HG02571 (cell line): ENCODE measurements around the gene SLC35D3.
"Not testable (repeated sequence)": the region's sequence is repeated elsewhere in the genome, so short reads cannot be mapped to it uniquely, and the experiment has no call there.

Experiments used
- ATAC-seq: cut with Tn5 transposase; IDR thresholded peaks from one replicate; pipeline ENCODE4 v1.9.1; 2021; ENCODE audit warnings: mild to moderate bottlenecking, moderate library complexity; ENCODE audit not compliant: unreplicated experiment

Gene SLC35D3

GRCh38 chr6:136963259-136963658 is 41.2 kb downstream of the SLC35D3 start:
- ATAC-seq = no peak

GRCh38 chr6:136964398-136964797 is 42.3 kb downstream of the SLC35D3 start:
- no peak for ATAC-seq

GRCh38 chr6:136967876-136968752 is 46.0 kb downstream of the SLC35D3 start:
- peak; percentile 91 for ATAC-seq

- ATAC-seq = no peak
Observed at GRCh38 chr6:136968837-136969236, 46.7 kb downstream of the SLC35D3 start.

GRCh38 chr6:136969433-136969832 is 47.3 kb downstream of the SLC35D3 start:
- no peak for ATAC-seq

GRCh38 chr6:136969930-136970329 is 47.8 kb downstream of the SLC35D3 start:
- ATAC-seq = no peak

- no peak for ATAC-seq
Observed at GRCh38 chr6:136971609-136972008, 49.5 kb downstream of the SLC35D3 start.

GRCh38 chr6:136973781-136974180 is 51.7 kb downstream of the SLC35D3 start:
- not testable (repeated sequence) for ATAC-seq
